Liver (tissue), 9 donors: ENCODE data around the gene NOP9. TPM values are rescaled to one million over a fixed set of nuclear protein-coding genes. Genes with fewer than 3 reads are reported as not detected.

Source experiments
- DNase-seq: peaks from one replicate; pipeline ENCODE4 v3.0.0-alpha.2; 2017; ENCODE audit warnings: low spot score
- H3K27ac ChIP-seq, 2 donors: one replicate each; pipeline ENCODE4 v1.7.0; 2013; ENCODE audit warnings: inconsistent platforms in 2 of 2, low read length in 2 of 2, control low read depth in 1 of 2, low read depth in 1 of 2, mild to moderate bottlenecking in 1 of 2
- H3K27me3 ChIP-seq, 4 donors: one replicate each; pipeline versions ENCODE4 v1.6.1 to v1.7.0; 2013; ENCODE audit warnings: low read length in 3 of 4, inconsistent platforms in 1 of 4, mild to moderate bottlenecking in 1 of 4, moderate library complexity in 1 of 4; ENCODE audit not compliant: control insufficient read depth in 4 of 4, insufficient read depth in 4 of 4
- H3K36me3 ChIP-seq, 4 donors: one replicate each; pipeline versions ENCODE4 v1.6.1 to v1.7.0; 2013; ENCODE audit warnings: low read length in 3 of 4, mild to moderate bottlenecking in 3 of 4, low read depth in 1 of 4, moderate library complexity in 1 of 4; ENCODE audit not compliant: control insufficient read depth in 4 of 4, insufficient read depth in 3 of 4
- H3K4me1 ChIP-seq, 4 donors: one replicate each; pipeline versions ENCODE4 v1.6.1 to v1.7.0; 2013; ENCODE audit warnings: low read length in 3 of 4, mild to moderate bottlenecking in 3 of 4, moderate library complexity in 1 of 4; ENCODE audit not compliant: control insufficient read depth in 4 of 4, insufficient read depth in 4 of 4
- H3K4me3 ChIP-seq, 3 donors: one replicate each; pipeline versions ENCODE4 v1.6.1 to v1.7.0; 2013; ENCODE audit warnings: low read length in 3 of 3, control low read depth in 1 of 3, low read depth in 1 of 3, mild to moderate bottlenecking in 1 of 3
- H3K9ac ChIP-seq, 2 donors: one replicate each; pipeline ENCODE4 v1.7.0; 2013; ENCODE audit warnings: low read length in 2 of 2, mild to moderate bottlenecking in 2 of 2, moderate library complexity in 2 of 2, control low read depth in 1 of 2, low read depth in 1 of 2
- H3K9me3 ChIP-seq, 4 donors: one replicate each; pipeline versions ENCODE4 v1.6.1 to v1.7.0; 2013; ENCODE audit warnings: low read length in 3 of 4; ENCODE audit not compliant: control insufficient read depth in 4 of 4
- EGR1 ChIP-seq, 2 donors: IDR thresholded peaks; 2 replicates each; pipeline ENCODE4 v1.6.1; 2016 to 2018; ENCODE audit warnings: antibody characterized with exemption in 2 of 2, low read depth in 2 of 2
- FOXA2 ChIP-seq: IDR thresholded peaks from 2 replicates; pipeline ENCODE4 v1.6.1; 2016; ENCODE audit warnings: antibody characterized with exemption
- GABPA ChIP-seq, 2 donors: IDR thresholded peaks in 1 of 2; conservative IDR thresholded peaks in 1 of 2; 2 replicates each; pipeline ENCODE4 v1.6.1; 2016; ENCODE audit warnings: antibody characterized with exemption in 2 of 2, mild to moderate bottlenecking in 1 of 2, moderate library complexity in 1 of 2
- HNF4A ChIP-seq, 2 donors: conservative IDR thresholded peaks; 2 replicates each; pipeline ENCODE4 v1.6.1; 2016; ENCODE audit warnings: antibody characterized with exemption in 2 of 2, mild to moderate bottlenecking in 2 of 2
- HNF4G ChIP-seq: IDR thresholded peaks from 2 replicates; pipeline ENCODE4 v1.6.1; 2016; ENCODE audit warnings: antibody characterized with exemption
- JUND ChIP-seq, 2 donors: IDR thresholded peaks; 2 replicates each; pipeline ENCODE4 v1.6.1; 2016; ENCODE audit warnings: antibody characterized with exemption in 2 of 2
- RAD21 ChIP-seq, 2 donors: IDR thresholded peaks; 2 replicates each; pipeline ENCODE4 v1.6.1; 2016; ENCODE audit warnings: antibody characterized with exemption in 2 of 2, mild to moderate bottlenecking in 2 of 2
- RXRA ChIP-seq, 2 donors: IDR thresholded peaks; 2 replicates each; pipeline ENCODE4 v1.6.1; 2017 to 2018; ENCODE audit warnings: antibody characterized with exemption in 2 of 2, mild to moderate bottlenecking in 1 of 2
- SP1 ChIP-seq: IDR thresholded peaks from 2 replicates; pipeline ENCODE4 v1.6.1; 2018; ENCODE audit warnings: antibody characterized with exemption, mild to moderate bottlenecking
- TAF1 ChIP-seq: conservative IDR thresholded peaks from 2 replicates; pipeline ENCODE4 v1.6.1; 2016; ENCODE audit warnings: antibody characterized with exemption, mild to moderate bottlenecking
- WGBS: extraction: QIAGEN DNeasy Blood & Tissue Kit; methylation state at CpG from one replicate; pipeline ENCODE4 v1.1.7; 2013; 5-methylcytosine and 5-hydroxymethylcytosine counted together
- polyA plus RNA-seq, 2 donors: library from polyadenylated mRNA; stranded (reverse) in 1 of 2; unstranded in 1 of 2; fragments of 200-250 nt in 1 of 2; fragments of >200 nt in 1 of 2; fragmentation: Nextera tagmentation in 1 of 2; extraction: Ambion mirVana in 1 of 2; gene quantifications; one replicate each; pipeline versions ENCODE4 v1.2.1 to v1.2.3, GENCODE V29; 2013 to 2015
- total RNA-seq, 2 donors: library from RNA; depleted of rRNA; stranded (reverse); fragments of >200 nt; gene quantifications; one replicate each; pipeline ENCODE4 v1.2.3, GENCODE V29; 2014
- TF ChIP-seq, protein P1 (sequence below): fragments of 150-350 bp; IDR thresholded peaks from 2 replicates; pipeline ENCODE4 v1.5.1; 2017; ENCODE audit warnings: improper control_type of control experiment, low read depth, low read length; ENCODE audit not compliant: missing input control
- TF ChIP-seq, protein P2 (sequence below): IDR thresholded peaks from 2 replicates; pipeline ENCODE4 v1.6.1; 2016; ENCODE audit warnings: antibody characterized with exemption, mild to moderate bottlenecking
- TF ChIP-seq, protein P3 (sequence below): IDR thresholded peaks from 2 replicates; pipeline ENCODE4 v1.6.1; 2016; ENCODE audit warnings: antibody characterized with exemption
- TF ChIP-seq, protein P4 (sequence below): IDR thresholded peaks from 2 replicates; pipeline ENCODE4 v1.6.1; 2016; ENCODE audit warnings: antibody characterized with exemption
- TF ChIP-seq, protein P5 (sequence below): IDR thresholded peaks from 2 replicates; pipeline ENCODE4 v1.6.1; 2016; ENCODE audit warnings: antibody characterized with exemption
- donor health status: healthy.
- donor health status: healthy.
- donor health status: healthy.
- donor health status: healthy.
- donor health status: healthy.

The NOP9 gene
- total and polyA plus RNA-seq, 4 donors, result 3.8 to 18.2 (median 9.7) TPM

DNA sequence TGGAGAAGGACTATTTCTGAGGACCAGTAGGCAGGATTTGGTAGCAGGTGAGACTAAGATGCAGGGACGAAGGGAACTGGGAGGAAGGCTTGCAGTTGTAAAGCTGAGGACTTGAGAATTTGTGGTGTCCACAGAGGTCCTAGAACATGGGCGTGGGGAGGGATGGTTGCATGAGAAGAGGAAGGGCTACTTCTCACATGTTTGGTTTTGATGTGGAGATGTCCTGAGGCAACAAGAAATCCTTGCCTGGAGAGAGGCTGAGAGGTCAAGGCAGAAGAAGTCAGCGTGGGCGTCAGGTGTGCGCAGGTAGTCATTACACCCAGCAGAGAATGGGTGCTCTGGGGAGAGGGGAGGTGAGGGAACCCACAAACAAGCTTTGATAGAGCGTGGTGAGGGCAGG lies 22.6 kb upstream of the NOP9 start:
- DNase-seq, result no peak
- H3K4me3 ChIP-seq, result no peak overlapping the region
- 94% methylated on average over 6 of the region's 6 CpGs for WGBS
- H3K9me3 ChIP-seq, result no peaks in the 10 kb centered on the region
- peak overlapping the region in 1 of 2 donors; percentile 19 for H3K27ac ChIP-seq
- peaks cover 0 to 19% (median 8%) of the 10 kb centered on the region in 4 donors for H3K4me1 ChIP-seq
- no peaks in the 10 kb centered on the region for H3K27me3 ChIP-seq
- no peaks in the 10 kb centered on the region for H3K36me3 ChIP-seq
- no peak overlapping the region for H3K9ac ChIP-seq
- no peak for TF ChIP-seq FOXA2
- TF ChIP-seq, protein P1, sequence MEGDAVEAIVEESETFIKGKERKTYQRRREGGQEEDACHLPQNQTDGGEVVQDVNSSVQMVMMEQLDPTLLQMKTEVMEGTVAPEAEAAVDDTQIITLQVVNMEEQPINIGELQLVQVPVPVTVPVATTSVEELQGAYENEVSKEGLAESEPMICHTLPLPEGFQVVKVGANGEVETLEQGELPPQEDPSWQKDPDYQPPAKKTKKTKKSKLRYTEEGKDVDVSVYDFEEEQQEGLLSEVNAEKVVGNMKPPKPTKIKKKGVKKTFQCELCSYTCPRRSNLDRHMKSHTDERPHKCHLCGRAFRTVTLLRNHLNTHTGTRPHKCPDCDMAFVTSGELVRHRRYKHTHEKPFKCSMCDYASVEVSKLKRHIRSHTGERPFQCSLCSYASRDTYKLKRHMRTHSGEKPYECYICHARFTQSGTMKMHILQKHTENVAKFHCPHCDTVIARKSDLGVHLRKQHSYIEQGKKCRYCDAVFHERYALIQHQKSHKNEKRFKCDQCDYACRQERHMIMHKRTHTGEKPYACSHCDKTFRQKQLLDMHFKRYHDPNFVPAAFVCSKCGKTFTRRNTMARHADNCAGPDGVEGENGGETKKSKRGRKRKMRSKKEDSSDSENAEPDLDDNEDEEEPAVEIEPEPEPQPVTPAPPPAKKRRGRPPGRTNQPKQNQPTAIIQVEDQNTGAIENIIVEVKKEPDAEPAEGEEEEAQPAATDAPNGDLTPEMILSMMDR, result no peak
- TF ChIP-seq RXRA (IDR thresholded peaks at IDR 0.05), result no peak
- TF ChIP-seq SP1, result no peak
- no peak for TF ChIP-seq JUND (IDR thresholded peaks at IDR 0.05)
- no peak for TF ChIP-seq RAD21 (IDR thresholded peaks at IDR 0.05)
- no peak for TF ChIP-seq HNF4G
- TF ChIP-seq, protein P2, sequence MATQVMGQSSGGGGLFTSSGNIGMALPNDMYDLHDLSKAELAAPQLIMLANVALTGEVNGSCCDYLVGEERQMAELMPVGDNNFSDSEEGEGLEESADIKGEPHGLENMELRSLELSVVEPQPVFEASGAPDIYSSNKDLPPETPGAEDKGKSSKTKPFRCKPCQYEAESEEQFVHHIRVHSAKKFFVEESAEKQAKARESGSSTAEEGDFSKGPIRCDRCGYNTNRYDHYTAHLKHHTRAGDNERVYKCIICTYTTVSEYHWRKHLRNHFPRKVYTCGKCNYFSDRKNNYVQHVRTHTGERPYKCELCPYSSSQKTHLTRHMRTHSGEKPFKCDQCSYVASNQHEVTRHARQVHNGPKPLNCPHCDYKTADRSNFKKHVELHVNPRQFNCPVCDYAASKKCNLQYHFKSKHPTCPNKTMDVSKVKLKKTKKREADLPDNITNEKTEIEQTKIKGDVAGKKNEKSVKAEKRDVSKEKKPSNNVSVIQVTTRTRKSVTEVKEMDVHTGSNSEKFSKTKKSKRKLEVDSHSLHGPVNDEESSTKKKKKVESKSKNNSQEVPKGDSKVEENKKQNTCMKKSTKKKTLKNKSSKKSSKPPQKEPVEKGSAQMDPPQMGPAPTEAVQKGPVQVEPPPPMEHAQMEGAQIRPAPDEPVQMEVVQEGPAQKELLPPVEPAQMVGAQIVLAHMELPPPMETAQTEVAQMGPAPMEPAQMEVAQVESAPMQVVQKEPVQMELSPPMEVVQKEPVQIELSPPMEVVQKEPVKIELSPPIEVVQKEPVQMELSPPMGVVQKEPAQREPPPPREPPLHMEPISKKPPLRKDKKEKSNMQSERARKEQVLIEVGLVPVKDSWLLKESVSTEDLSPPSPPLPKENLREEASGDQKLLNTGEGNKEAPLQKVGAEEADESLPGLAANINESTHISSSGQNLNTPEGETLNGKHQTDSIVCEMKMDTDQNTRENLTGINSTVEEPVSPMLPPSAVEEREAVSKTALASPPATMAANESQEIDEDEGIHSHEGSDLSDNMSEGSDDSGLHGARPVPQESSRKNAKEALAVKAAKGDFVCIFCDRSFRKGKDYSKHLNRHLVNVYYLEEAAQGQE, result no peak
- TF ChIP-seq, protein P3, sequence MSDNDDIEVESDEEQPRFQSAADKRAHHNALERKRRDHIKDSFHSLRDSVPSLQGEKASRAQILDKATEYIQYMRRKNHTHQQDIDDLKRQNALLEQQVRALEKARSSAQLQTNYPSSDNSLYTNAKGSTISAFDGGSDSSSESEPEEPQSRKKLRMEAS, result no peak
- TF ChIP-seq EGR1 (IDR thresholded peaks at IDR 0.05; ENCODE audit: low read depth in 2 of 2), result no peak
- no peak for TF ChIP-seq HNF4A (conservative IDR thresholded peaks at IDR 0.05)
- TF ChIP-seq GABPA (IDR thresholded peaks at IDR 0.05 in 1 of 2, conservative IDR thresholded peaks at IDR 0.05 in 1 of 2), result no peak
- TF ChIP-seq TAF1, result no peak
- TF ChIP-seq, protein P4, sequence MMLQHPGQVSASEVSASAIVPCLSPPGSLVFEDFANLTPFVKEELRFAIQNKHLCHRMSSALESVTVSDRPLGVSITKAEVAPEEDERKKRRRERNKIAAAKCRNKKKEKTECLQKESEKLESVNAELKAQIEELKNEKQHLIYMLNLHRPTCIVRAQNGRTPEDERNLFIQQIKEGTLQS, result no peak
- TF ChIP-seq, protein P5, sequence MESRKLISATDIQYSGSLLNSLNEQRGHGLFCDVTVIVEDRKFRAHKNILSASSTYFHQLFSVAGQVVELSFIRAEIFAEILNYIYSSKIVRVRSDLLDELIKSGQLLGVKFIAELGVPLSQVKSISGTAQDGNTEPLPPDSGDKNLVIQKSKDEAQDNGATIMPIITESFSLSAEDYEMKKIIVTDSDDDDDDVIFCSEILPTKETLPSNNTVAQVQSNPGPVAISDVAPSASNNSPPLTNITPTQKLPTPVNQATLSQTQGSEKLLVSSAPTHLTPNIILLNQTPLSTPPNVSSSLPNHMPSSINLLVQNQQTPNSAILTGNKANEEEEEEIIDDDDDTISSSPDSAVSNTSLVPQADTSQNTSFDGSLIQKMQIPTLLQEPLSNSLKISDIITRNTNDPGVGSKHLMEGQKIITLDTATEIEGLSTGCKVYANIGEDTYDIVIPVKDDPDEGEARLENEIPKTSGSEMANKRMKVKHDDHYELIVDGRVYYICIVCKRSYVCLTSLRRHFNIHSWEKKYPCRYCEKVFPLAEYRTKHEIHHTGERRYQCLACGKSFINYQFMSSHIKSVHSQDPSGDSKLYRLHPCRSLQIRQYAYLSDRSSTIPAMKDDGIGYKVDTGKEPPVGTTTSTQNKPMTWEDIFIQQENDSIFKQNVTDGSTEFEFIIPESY, result no peak
